NCI-H446 treated with DMSO at 0.1 percent for 48 hours (cell line): Measurements from ENCODE around the gene CDK19.

Experiments used
- DNase-seq: peaks from one replicate; lab custom pipeline; 2025; lab: John Stamatoyannopoulos, UW

CDK19 gene

GRCh38 chr6:110575925-110576463, 239.3 kb downstream of the CDK19 start:
- DNase-seq: no peak

GRCh38 chr6:110574817-110575216, 240.5 kb downstream of the CDK19 start:
- DNase-seq: no peak

- no peak for DNase-seq
Measured at GRCh38 chr6:110573537-110573936, 241.7 kb downstream of the CDK19 start.

GRCh38 chr6:110573136-110573535, 242.1 kb downstream of the CDK19 start:
- no peak for DNase-seq

- DNase-seq: no peak
Measured at GRCh38 chr6:110567957-110568696, 247.1 kb downstream of the CDK19 start.

GRCh38 chr6:110566346-110567125, 248.7 kb downstream of the CDK19 start:
- DNase-seq: no peak

GRCh38 chr6:110564703-110565421, 250.4 kb downstream of the CDK19 start:
- DNase-seq: no peak

- no peak for DNase-seq
Measured at GRCh38 chr6:110563711-110564110, 251.6 kb downstream of the CDK19 start.

GRCh38 chr6:110562316-110562915, 252.9 kb downstream of the CDK19 start:
- DNase-seq: no peak

GRCh38 chr6:110561696-110562095, 253.6 kb downstream of the CDK19 start:
- DNase-seq: no peak

- DNase-seq: no peak
Measured at GRCh38 chr6:110561008-110561396, 254.3 kb downstream of the CDK19 start.

GRCh38 chr6:110560239-110561007, 254.8 kb downstream of the CDK19 start:
- DNase-seq: no peak
